ENCODE measurements around the gene BCL11A. TPM values are rescaled to one million over a fixed set of nuclear protein-coding genes. Genes with fewer than 3 reads are reported as not detected.

BCL11A gene
- polyA plus RNA-seq, 2 of the 4 experiments (the other 2 are of a cell fraction): 0.12 to 0.13 TPM

- Histone ChIP-seq H3K4me3 (no peak overlapping the region), H3K9me3 (no peaks in the 10 kb centered on the region), H3K27ac (no peak overlapping the region), H3K4me2 (no peak overlapping the region), H3K4me1 (no peaks in the 10 kb centered on the region)
- ChIA-PET CTCF (interaction anchor here (0.7 kb wide), 1 partner anchor 176 kb away, joined by 3 read pairs; no protein-coding TSS in a partner anchor), POLR2A (interaction anchor here (0.6 kb wide), 1 partner anchor 26 kb away, joined by 4 read pairs; no protein-coding TSS in a partner anchor)
- TF ChIP-seq ZFP36 (IDR thresholded peaks at IDR 0.05; ENCODE audit: borderline replicate concordance, partially characterized antibody) (no peak), MAZ (IDR thresholded peaks at IDR 0.05; ENCODE audit: borderline replicate concordance, low read depth, low read length) (no peak), KDM5A (IDR thresholded peaks at IDR 0.05) (no peak), HOXA7 (CRISPR knock-in tag; IDR thresholded peaks at IDR 0.05) (no peak), TFCP2L1 (CRISPR knock-in tag; IDR thresholded peaks at IDR 0.05) (no peak), CHD2 (IDR thresholded peaks at IDR 0.05; ENCODE audit: low read length, partially characterized antibody) (no peak), EHMT2 (IDR thresholded peaks at IDR 0.05; ENCODE audit: low read depth) (no peak), POLR2AphosphoS2 (conservative IDR thresholded peaks at IDR 0.05; ENCODE audit: low read length) (no peak), ESRRA (IDR thresholded peaks at IDR 0.05; ENCODE audit: borderline replicate concordance, low read length) (no peak), PBX3 (IDR thresholded peaks at IDR 0.05) (no peak), RFX5 (IDR thresholded peaks at IDR 0.05) (no peak), HEYL (CRISPR knock-in tag; IDR thresholded peaks at IDR 0.05) (no peak), HOXB13 (CRISPR knock-in tag; IDR thresholded peaks at IDR 0.05; ENCODE audit: low read depth) (no peak), BCL3 (IDR thresholded peaks at IDR 0.05) (no peak), MYC (IDR thresholded peaks at IDR 0.05; ENCODE audit: borderline replicate concordance, low read length) (no peak), GATA3 (IDR thresholded peaks at IDR 0.05; ENCODE audit: borderline replicate concordance) (no peak), RCOR1 (IDR thresholded peaks at IDR 0.05; ENCODE audit: low read depth, low read length) (no peak), CBX8 (IDR thresholded peaks at IDR 0.05) (no peak), CEBPB (IDR thresholded peaks at IDR 0.05) (no peak), JUN (IDR thresholded peaks at IDR 0.05) (no peak)
- no peak for DNase-seq (ENCODE audit: low read depth in 1 of 2, low spot score in 1 of 2)
- ATAC-seq: no peak
- 37% methylated on average over 5 of the region's 5 CpGs for WGBS (ENCODE audit: missing lambda C conversion rate)
- no peak for FAIRE-seq
Observed at GRCh38 chr2:60459851-60460250, 93.6 kb downstream of the BCL11A start.

- H3K27ac ChIP-seq: no peak overlapping the region
- H3K4me1 ChIP-seq: no peaks in the 10 kb centered on the region
- ChIA-PET POLR2A (no interaction called here), CTCF (interaction anchor here (0.7 kb wide), 1 partner anchor 12 kb away, joined by 3 read pairs; no protein-coding TSS in a partner anchor)
- ATAC-seq (no peak), DNase-seq (ENCODE audit: low read depth in 1 of 2, low spot score in 1 of 2) (no peak), FAIRE-seq (no peak)
- no peak overlapping the region for H3K4me2 ChIP-seq
- no peak overlapping the region for H3K4me3 ChIP-seq
- TF ChIP-seq CHD2 (IDR thresholded peaks at IDR 0.05; ENCODE audit: low read length, partially characterized antibody) (no peak), HEYL (CRISPR knock-in tag; IDR thresholded peaks at IDR 0.05) (no peak), HOXB5 (CRISPR knock-in tag; IDR thresholded peaks at IDR 0.05) (no peak), MAFK (IDR thresholded peaks at IDR 0.05; ENCODE audit: partially characterized antibody) (no peak), RAD21 (conservative IDR thresholded peaks at IDR 0.05 in 1 of 2, IDR thresholded peaks at IDR 0.05 in 1 of 2) (no peak), MYC (IDR thresholded peaks at IDR 0.05; ENCODE audit: borderline replicate concordance, low read length) (no peak), MAZ (IDR thresholded peaks at IDR 0.05; ENCODE audit: borderline replicate concordance, low read depth, low read length) (no peak), PHF8 (IDR thresholded peaks at IDR 0.05; ENCODE audit: borderline replicate concordance, low read depth) (no peak)
- 22% methylated on average over 6 of the region's 6 CpGs for WGBS (ENCODE audit: missing lambda C conversion rate)
- H3K9me3 ChIP-seq: no peaks in the 10 kb centered on the region
Observed at GRCh38 chr2:60456115-60456770, 97.2 kb downstream of the BCL11A start.
